ENCODE data around the gene PLCG2.

Gene PLCG2

DNA sequence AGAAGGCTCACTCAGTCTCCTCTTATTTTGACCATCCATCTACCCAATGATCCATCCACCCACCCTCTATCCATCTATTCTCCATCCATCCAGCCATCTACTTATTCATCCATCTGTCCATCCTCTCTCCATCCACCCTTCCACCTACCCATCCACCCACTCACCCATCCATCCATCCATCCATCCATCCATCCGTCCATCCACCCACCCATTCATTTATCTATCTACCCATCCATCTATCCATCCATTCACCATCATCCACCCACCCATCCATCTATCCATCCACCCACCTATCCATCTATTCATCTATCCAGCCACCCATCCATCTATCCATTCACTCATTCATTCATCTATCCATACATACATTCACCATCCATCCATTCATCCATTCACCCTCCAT lies 45.8 kb upstream of the PLCG2 start:
- TF ChIP-seq POLR2AphosphoS5 (IDR thresholded peaks at IDR 0.05; ENCODE audit: low read depth, low read length) (no peak), SIN3A (IDR thresholded peaks at IDR 0.05; ENCODE audit: borderline replicate concordance, insufficient read depth, low read length) (no peak), FOXP2 (optimal IDR thresholded peaks at IDR 0.05; ENCODE audit: borderline replicate concordance, extremely low read depth, extremely low read length, insufficient read depth) (no peak), TAF1 (IDR thresholded peaks at IDR 0.05; ENCODE audit: borderline replicate concordance, insufficient read depth, low read length) (no peak)
- TF ChIP-seq, protein P1, sequence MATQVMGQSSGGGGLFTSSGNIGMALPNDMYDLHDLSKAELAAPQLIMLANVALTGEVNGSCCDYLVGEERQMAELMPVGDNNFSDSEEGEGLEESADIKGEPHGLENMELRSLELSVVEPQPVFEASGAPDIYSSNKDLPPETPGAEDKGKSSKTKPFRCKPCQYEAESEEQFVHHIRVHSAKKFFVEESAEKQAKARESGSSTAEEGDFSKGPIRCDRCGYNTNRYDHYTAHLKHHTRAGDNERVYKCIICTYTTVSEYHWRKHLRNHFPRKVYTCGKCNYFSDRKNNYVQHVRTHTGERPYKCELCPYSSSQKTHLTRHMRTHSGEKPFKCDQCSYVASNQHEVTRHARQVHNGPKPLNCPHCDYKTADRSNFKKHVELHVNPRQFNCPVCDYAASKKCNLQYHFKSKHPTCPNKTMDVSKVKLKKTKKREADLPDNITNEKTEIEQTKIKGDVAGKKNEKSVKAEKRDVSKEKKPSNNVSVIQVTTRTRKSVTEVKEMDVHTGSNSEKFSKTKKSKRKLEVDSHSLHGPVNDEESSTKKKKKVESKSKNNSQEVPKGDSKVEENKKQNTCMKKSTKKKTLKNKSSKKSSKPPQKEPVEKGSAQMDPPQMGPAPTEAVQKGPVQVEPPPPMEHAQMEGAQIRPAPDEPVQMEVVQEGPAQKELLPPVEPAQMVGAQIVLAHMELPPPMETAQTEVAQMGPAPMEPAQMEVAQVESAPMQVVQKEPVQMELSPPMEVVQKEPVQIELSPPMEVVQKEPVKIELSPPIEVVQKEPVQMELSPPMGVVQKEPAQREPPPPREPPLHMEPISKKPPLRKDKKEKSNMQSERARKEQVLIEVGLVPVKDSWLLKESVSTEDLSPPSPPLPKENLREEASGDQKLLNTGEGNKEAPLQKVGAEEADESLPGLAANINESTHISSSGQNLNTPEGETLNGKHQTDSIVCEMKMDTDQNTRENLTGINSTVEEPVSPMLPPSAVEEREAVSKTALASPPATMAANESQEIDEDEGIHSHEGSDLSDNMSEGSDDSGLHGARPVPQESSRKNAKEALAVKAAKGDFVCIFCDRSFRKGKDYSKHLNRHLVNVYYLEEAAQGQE (IDR thresholded peaks at IDR 0.05; ENCODE audit: insufficient read depth in 1 of 2, low read depth in 2 of 2, low read length in 2 of 2): no peak

GRCh38 chr16:81734632-81735434 lies 44.3 kb upstream of the PLCG2 start:
- TF ChIP-seq, protein P1 (IDR thresholded peaks at IDR 0.05; ENCODE audit: insufficient read depth in 1 of 2, low read depth in 2 of 2, low read length in 2 of 2): no peak
- TF ChIP-seq FOXP2 (optimal IDR thresholded peaks at IDR 0.05; ENCODE audit: borderline replicate concordance, extremely low read depth, extremely low read length, insufficient read depth) (no peak), TAF1 (IDR thresholded peaks at IDR 0.05; ENCODE audit: borderline replicate concordance, insufficient read depth, low read length) (no peak), POLR2AphosphoS5 (IDR thresholded peaks at IDR 0.05; ENCODE audit: low read depth, low read length) (no peak), SIN3A (IDR thresholded peaks at IDR 0.05; ENCODE audit: borderline replicate concordance, insufficient read depth, low read length) (no peak)

DNA sequence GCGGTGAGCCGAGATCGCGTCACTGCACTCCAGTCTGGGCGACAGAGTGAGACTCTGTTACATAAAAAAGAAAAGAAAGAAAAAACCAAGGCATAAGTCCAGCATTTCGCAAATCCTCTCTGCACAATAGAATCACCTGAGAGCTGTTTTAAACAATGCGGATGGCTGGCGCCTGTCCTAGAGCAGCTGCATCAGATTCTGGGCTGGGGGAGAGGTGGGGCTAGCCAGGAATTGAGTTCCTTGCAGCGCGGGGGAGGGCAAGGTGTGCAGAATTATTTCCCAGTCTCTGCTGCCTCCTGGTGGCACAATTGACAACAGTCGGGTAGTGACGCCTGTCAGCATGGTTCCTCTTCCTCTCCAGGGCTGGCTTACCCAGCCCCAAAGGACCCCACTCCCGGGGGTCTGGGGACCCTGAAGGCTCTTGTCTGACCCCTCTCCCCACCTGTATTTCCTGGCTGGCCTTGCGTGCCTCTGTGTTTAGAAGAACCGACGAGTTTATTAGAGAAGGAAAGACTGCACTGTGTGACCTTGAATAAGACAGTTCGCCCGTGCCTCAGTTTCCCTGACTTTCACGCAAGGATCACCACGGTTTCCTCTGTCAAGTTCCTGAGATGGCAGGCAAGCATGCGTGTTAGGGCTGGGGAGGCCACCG lies 41.1 kb upstream of the PLCG2 start:
- TF ChIP-seq, protein P1 (IDR thresholded peaks at IDR 0.05; ENCODE audit: insufficient read depth in 1 of 2, low read depth in 2 of 2, low read length in 2 of 2): no peak
- TF ChIP-seq POLR2AphosphoS5 (IDR thresholded peaks at IDR 0.05; ENCODE audit: low read depth, low read length) (no peak), TAF1 (IDR thresholded peaks at IDR 0.05; ENCODE audit: borderline replicate concordance, insufficient read depth, low read length) (no peak), FOXP2 (optimal IDR thresholded peaks at IDR 0.05; ENCODE audit: borderline replicate concordance, extremely low read depth, extremely low read length, insufficient read depth) (no peak), SIN3A (IDR thresholded peaks at IDR 0.05; ENCODE audit: borderline replicate concordance, insufficient read depth, low read length) (no peak)

- TF ChIP-seq, protein P1 (IDR thresholded peaks at IDR 0.05; ENCODE audit: insufficient read depth in 1 of 2, low read depth in 2 of 2, low read length in 2 of 2): no peak
- TF ChIP-seq TAF1 (IDR thresholded peaks at IDR 0.05; ENCODE audit: borderline replicate concordance, insufficient read depth, low read length): no peak
- no peak for TF ChIP-seq FOXP2 (optimal IDR thresholded peaks at IDR 0.05; ENCODE audit: borderline replicate concordance, extremely low read depth, extremely low read length, insufficient read depth)
- no peak for TF ChIP-seq SIN3A (IDR thresholded peaks at IDR 0.05; ENCODE audit: borderline replicate concordance, insufficient read depth, low read length)
- no peak for TF ChIP-seq POLR2AphosphoS5 (IDR thresholded peaks at IDR 0.05; ENCODE audit: low read depth, low read length)
Observed at GRCh38 chr16:81738783-81739496, 40.2 kb upstream of the PLCG2 start.

Data from PFSK-1 (cell line).